GM12878 (cell line): ENCODE data around the gene TRDN. TPM values are rescaled to one million over a fixed set of nuclear protein-coding genes. Genes with fewer than 3 reads are reported as not detected.

Experiments used
- BHLHE40 ChIP-seq, 2 experiments: fragments of 450-650 bp in 1 of 2; IDR thresholded peaks; 2 replicates each; pipeline ENCODE4 v1.6.1; 2011 to 2017; ENCODE audit warnings: low read depth in 2 of 2, borderline replicate concordance in 1 of 2, improper control_type of control experiment in 1 of 2, low read length in 1 of 2, mild to moderate bottlenecking in 1 of 2
- CHD2 ChIP-seq: IDR thresholded peaks from 2 replicates; pipeline ENCODE4 v1.6.1; 2011; ENCODE audit warnings: low read depth, low read length, improper control_type of control experiment, borderline replicate concordance
- CHD4 ChIP-seq: fragments of 200-600 bp; sonication (generic); IDR thresholded peaks from 2 replicates; pipeline ENCODE4 v1.6.1; 2016; ENCODE audit warnings: mild to moderate bottlenecking
- HDAC6 ChIP-seq: fragments of 200-600 bp; sonication (generic); IDR thresholded peaks from one replicate; pipeline ENCODE4 v1.8.0; 2017; ENCODE audit warnings: antibody characterized with exemption; ENCODE audit not compliant: unreplicated experiment
- KLF5 ChIP-seq: fragments of 450-650 bp; IDR thresholded peaks from 2 replicates; pipeline ENCODE4 v1.6.1; 2014; ENCODE audit warnings: mild to moderate bottlenecking; ENCODE audit not compliant: partially characterized antibody
- MYB ChIP-seq: fragments of 150-350 bp; IDR thresholded peaks from 2 replicates; pipeline ENCODE4 v1.6.1; 2014; ENCODE audit warnings: mild to moderate bottlenecking, low read depth, low read length, borderline replicate concordance
- RAD21 ChIP-seq: IDR thresholded peaks from 2 replicates; pipeline ENCODE4 v1.6.1; 2011; ENCODE audit warnings: mild to moderate bottlenecking, low read depth, low read length, moderate library complexity; ENCODE audit not compliant: insufficient read depth
- RELA ChIP-seq: fragments of 450-650 bp; IDR thresholded peaks from 2 replicates; pipeline ENCODE4 v1.8.0; 2014; ENCODE audit warnings: borderline replicate concordance; ENCODE audit not compliant: partially characterized antibody
- SIN3A ChIP-seq: IDR thresholded peaks from 2 replicates; pipeline ENCODE4 v1.6.1; 2012; ENCODE audit warnings: low read depth, low read length, improper control_type of control experiment
- SMC3 ChIP-seq: IDR thresholded peaks from 2 replicates; pipeline ENCODE4 v1.6.1; 2011; ENCODE audit warnings: low read length, improper control_type of control experiment, borderline replicate concordance
- WRNIP1 ChIP-seq: IDR thresholded peaks from 2 replicates; pipeline ENCODE4 v1.6.1; 2011; ENCODE audit warnings: low read depth, low read length, improper control_type of control experiment, borderline replicate concordance
- ZBTB4 ChIP-seq: fragments of 450-650 bp; formaldehyde crosslinking; IDR thresholded peaks from 2 replicates; pipeline ENCODE4 v1.4.0; 2022; ENCODE audit warnings: mild to moderate bottlenecking, moderate library complexity
- ZBTB40 ChIP-seq: fragments of 450-650 bp; IDR thresholded peaks from 2 replicates; pipeline ENCODE4 v1.6.1; 2016; ENCODE audit warnings: mild to moderate bottlenecking, moderate library complexity, borderline replicate concordance
- ZNF217 ChIP-seq: fragments of 450-650 bp; IDR thresholded peaks from 2 replicates; pipeline ENCODE4 v1.6.1; 2017; ENCODE audit warnings: antibody characterized with exemption, mild to moderate bottlenecking
- ZNF384 ChIP-seq: IDR thresholded peaks from 2 replicates; pipeline ENCODE4 v1.6.1; 2012; ENCODE audit warnings: low read depth, mild to moderate bottlenecking, low read length, improper control_type of control experiment, borderline replicate concordance
- polyA plus RNA-seq, 11 experiments: library from polyadenylated mRNA; depleted of rRNA in 4 of 11; unstranded in 6 of 11; stranded (reverse) in 5 of 11; fragments of >200 nt; fragmentation: Nextera tagmentation in 4 of 11; fragmentation: Illumina TruSeq in 1 of 11; extraction: Ambion mirVana in 4 of 11; extraction: Trizol in 1 of 11; gene quantifications; 1 replicate in 1 of 11; 2 replicates in 10 of 11; pipeline versions ENCODE4 v1.2.1 to v1.2.3, GENCODE V29; 2011 to 2016; ENCODE audit warnings: inconsistent platforms in 2 of 11, missing spikeins in 2 of 11, low read depth in 1 of 11
- total RNA-seq, 4 experiments: library from RNA; depleted of rRNA in 3 of 4; stranded (reverse); fragments of >200 nt in 3 of 4; fragmentation: Illumina TruSeq in 1 of 4; extraction: Trizol in 1 of 4; gene quantifications; 2 replicates each; pipeline versions ENCODE4 v1.2.1 to v1.2.3, GENCODE V29; 2013 to 2021
- TF ChIP-seq, protein P1 (sequence below): fragments of 450-650 bp; IDR thresholded peaks from 2 replicates; pipeline ENCODE4 v1.6.1; 2017; ENCODE audit warnings: mild to moderate bottlenecking, moderate library complexity
- TF ChIP-seq, protein P2 (sequence below): IDR thresholded peaks from 2 replicates; pipeline ENCODE4 v1.6.1; 2011; ENCODE audit warnings: low read depth, mild to moderate bottlenecking, low read length, moderate library complexity, borderline replicate concordance; ENCODE audit errors: extremely low read depth

Gene TRDN
- total and polyA plus RNA-seq, 10 of the 15 experiments (the other 5 are each of a cell fraction or from before 2014, with no cell fraction given), result not detected

DNA sequence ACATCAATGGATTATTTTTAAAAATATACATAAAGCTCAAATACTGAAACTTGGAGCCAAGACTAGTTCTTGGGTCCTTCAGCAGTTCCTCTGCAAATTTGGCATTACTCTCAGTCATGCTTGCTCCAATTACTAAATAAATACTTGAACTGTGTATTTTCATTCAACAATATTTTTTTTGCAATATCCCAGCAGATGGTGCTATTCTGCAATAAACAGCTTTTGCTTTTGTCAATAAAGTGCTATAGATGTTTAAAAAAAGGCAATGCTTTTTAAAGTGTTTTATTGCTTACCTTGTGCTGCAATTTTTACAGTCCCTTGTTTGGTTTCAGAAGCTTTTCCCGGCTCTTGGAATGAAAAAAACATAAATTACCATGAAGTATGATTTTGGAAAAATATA lies 243.4 kb downstream of the TRDN start (continued):
- TF ChIP-seq ZBTB4 (CRISPR knock-in tag), result no peak
- TF ChIP-seq, protein P1, sequence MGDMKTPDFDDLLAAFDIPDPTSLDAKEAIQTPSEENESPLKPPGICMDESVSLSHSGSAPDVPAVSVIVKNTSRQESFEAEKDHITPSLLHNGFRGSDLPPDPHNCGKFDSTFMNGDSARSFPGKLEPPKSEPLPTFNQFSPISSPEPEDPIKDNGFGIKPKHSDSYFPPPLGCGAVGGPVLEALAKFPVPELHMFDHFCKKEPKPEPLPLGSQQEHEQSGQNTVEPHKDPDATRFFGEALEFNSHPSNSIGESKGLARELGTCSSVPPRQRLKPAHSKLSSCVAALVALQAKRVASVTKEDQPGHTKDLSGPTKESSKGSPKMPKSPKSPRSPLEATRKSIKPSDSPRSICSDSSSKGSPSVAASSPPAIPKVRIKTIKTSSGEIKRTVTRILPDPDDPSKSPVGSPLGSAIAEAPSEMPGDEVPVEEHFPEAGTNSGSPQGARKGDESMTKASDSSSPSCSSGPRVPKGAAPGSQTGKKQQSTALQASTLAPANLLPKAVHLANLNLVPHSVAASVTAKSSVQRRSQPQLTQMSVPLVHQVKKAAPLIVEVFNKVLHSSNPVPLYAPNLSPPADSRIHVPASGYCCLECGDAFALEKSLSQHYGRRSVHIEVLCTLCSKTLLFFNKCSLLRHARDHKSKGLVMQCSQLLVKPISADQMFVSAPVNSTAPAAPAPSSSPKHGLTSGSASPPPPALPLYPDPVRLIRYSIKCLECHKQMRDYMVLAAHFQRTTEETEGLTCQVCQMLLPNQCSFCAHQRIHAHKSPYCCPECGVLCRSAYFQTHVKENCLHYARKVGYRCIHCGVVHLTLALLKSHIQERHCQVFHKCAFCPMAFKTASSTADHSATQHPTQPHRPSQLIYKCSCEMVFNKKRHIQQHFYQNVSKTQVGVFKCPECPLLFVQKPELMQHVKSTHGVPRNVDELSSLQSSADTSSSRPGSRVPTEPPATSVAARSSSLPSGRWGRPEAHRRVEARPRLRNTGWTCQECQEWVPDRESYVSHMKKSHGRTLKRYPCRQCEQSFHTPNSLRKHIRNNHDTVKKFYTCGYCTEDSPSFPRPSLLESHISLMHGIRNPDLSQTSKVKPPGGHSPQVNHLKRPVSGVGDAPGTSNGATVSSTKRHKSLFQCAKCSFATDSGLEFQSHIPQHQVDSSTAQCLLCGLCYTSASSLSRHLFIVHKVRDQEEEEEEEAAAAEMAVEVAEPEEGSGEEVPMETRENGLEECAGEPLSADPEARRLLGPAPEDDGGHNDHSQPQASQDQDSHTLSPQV, result no peak
- no peak for TF ChIP-seq CHD4
- no peak for TF ChIP-seq WRNIP1
- TF ChIP-seq MYB, result no peak
- peak; percentile 75 for TF ChIP-seq ZBTB40
- no peak for TF ChIP-seq HDAC6
- TF ChIP-seq SIN3A, result no peak
- peak; percentile 26; the same call in 1 of the 2 replicates for TF ChIP-seq SMC3
- no peak for TF ChIP-seq ZNF217
- TF ChIP-seq, protein P2, sequence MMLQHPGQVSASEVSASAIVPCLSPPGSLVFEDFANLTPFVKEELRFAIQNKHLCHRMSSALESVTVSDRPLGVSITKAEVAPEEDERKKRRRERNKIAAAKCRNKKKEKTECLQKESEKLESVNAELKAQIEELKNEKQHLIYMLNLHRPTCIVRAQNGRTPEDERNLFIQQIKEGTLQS, result no peak
- TF ChIP-seq CHD2, result no peak
- TF ChIP-seq ZNF384, result no peak
- no peak for TF ChIP-seq RELA
- TF ChIP-seq KLF5, result no peak
- no peak for TF ChIP-seq BHLHE40 (IDR thresholded peaks at IDR 0.05; ENCODE audit: borderline replicate concordance in 1 of 2, low read depth in 2 of 2, low read length in 1 of 2)
- peak; percentile 47; the same call in 1 of the 2 replicates for TF ChIP-seq RAD21
